A673 (cell line): Measurements from ENCODE around the gene ANKRD23.
"Not testable (repeated sequence)": the region's sequence is repeated elsewhere in the genome, so short reads cannot be mapped to it uniquely, and the experiment has no call there.

Experiments
- EZH2 ChIP-seq: fragments of 200-600 bp; sonication (generic); IDR thresholded peaks from 2 replicates; pipeline ENCODE4 v1.6.1; 2017; ENCODE audit warnings: borderline replicate concordance, low read depth, mild to moderate bottlenecking, mixed read lengths, antibody characterized with exemption, low read length; ENCODE audit not compliant: poor library complexity, severe bottlenecking
- TF ChIP-seq, protein P1 (sequence below): fragments of 300-800, 200-600 bp; sonication (generic); conservative IDR thresholded peaks from 2 replicates; pipeline ENCODE4 v1.5.1; 2017; ENCODE audit warnings: low read depth, mild to moderate bottlenecking, antibody characterized with exemption, low read length, moderate library complexity, mixed read lengths

DNA sequence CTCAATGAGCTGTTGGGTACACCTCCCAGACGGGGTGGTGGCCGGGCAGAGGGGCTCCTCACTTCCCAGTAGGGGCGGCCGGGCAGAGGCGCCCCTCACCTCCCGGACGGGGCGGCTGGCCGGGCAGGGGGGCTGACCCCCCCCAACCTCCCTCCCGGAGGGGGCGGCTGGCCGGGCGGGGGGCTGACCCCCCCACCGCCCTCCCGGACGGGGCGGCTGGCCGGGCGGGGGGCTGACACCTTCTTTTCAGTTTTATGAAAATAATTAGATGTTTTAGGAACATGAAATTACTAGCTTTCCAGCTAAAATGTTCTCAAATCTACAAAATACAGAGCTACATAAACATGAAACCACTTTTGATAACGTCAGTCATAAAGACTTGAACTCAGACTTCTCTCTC is 37.9 kb downstream of the ANKRD23 start:
- TF ChIP-seq, protein P1, sequence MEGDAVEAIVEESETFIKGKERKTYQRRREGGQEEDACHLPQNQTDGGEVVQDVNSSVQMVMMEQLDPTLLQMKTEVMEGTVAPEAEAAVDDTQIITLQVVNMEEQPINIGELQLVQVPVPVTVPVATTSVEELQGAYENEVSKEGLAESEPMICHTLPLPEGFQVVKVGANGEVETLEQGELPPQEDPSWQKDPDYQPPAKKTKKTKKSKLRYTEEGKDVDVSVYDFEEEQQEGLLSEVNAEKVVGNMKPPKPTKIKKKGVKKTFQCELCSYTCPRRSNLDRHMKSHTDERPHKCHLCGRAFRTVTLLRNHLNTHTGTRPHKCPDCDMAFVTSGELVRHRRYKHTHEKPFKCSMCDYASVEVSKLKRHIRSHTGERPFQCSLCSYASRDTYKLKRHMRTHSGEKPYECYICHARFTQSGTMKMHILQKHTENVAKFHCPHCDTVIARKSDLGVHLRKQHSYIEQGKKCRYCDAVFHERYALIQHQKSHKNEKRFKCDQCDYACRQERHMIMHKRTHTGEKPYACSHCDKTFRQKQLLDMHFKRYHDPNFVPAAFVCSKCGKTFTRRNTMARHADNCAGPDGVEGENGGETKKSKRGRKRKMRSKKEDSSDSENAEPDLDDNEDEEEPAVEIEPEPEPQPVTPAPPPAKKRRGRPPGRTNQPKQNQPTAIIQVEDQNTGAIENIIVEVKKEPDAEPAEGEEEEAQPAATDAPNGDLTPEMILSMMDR, result not testable (repeated sequence)
- not testable (repeated sequence) for TF ChIP-seq EZH2
